Prostate gland (tissue), 2 donors: ENCODE measurements around the gene FLT1.

Experiments used
- POLR2A ChIP-seq: fragments of 450-650 bp; IDR thresholded peaks from one replicate; pipeline ENCODE4 v1.6.1; 2016; ENCODE audit warnings: antibody characterized with exemption, mild to moderate bottlenecking
- TF ChIP-seq, protein P1 (sequence below), 4 experiments: fragments of 200-600 bp in 2 of 4; fragments of 450-650 bp in 2 of 4; sonication (generic) in 2 of 4; IDR thresholded peaks; 1 replicate in 3 of 4; 2 replicates in 1 of 4; pipeline ENCODE4 v1.5.1; 2016 to 2019; ENCODE audit warnings: antibody characterized with exemption in 4 of 4, mild to moderate bottlenecking in 2 of 4, moderate library complexity in 2 of 4

DNA sequence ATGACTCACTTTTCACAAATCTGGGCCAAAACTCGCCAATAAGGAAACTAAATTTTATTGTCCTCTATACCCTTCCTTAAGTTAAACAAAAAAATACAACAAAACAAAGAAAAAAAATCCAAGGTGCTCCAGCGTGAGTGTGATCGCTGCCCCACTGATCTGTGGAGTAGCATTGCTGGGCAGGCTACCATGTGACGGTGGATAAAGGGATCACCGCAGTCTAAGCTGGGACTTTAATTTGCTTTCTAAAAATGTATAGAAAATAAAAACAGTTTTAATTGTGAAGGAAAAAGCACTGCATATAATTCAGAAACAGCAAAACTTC is 92.9 kb downstream of the FLT1 start:
- TF ChIP-seq POLR2A, result no peak
- TF ChIP-seq, protein P1, sequence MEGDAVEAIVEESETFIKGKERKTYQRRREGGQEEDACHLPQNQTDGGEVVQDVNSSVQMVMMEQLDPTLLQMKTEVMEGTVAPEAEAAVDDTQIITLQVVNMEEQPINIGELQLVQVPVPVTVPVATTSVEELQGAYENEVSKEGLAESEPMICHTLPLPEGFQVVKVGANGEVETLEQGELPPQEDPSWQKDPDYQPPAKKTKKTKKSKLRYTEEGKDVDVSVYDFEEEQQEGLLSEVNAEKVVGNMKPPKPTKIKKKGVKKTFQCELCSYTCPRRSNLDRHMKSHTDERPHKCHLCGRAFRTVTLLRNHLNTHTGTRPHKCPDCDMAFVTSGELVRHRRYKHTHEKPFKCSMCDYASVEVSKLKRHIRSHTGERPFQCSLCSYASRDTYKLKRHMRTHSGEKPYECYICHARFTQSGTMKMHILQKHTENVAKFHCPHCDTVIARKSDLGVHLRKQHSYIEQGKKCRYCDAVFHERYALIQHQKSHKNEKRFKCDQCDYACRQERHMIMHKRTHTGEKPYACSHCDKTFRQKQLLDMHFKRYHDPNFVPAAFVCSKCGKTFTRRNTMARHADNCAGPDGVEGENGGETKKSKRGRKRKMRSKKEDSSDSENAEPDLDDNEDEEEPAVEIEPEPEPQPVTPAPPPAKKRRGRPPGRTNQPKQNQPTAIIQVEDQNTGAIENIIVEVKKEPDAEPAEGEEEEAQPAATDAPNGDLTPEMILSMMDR (IDR thresholded peaks at IDR 0.05), result no peak
